Measurements from ENCODE around the gene F5. TPM values are rescaled to one million over a fixed set of nuclear protein-coding genes. Genes with fewer than 3 reads are reported as not detected.

Gene F5
- total and polyA plus RNA-seq, 10 of the 15 experiments (the other 5 are each of a cell fraction or from before 2014, with no cell fraction given): under 0.01 to 3.8 (median 0.40) TPM

DNA sequence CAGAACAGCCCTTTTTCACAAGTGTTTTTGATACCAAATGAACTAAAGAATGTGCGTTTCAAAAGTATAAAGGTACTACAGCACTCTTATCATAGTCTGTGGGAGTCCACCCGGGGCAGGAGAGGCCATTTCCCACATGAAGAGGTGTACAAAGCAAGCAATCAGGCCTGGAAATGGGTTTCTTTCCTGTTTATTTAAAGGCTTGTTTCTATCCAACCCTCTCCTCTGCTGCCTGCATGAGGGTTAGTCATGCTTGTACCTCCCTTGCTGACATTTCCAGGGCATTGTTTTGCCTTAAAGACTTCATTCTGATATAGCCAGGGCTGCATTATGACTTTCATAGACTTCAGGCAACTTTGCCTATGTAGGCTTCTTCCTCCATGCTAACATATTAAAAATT lies 32.1 kb upstream of the F5 start (continued):
- TF ChIP-seq, protein P1, sequence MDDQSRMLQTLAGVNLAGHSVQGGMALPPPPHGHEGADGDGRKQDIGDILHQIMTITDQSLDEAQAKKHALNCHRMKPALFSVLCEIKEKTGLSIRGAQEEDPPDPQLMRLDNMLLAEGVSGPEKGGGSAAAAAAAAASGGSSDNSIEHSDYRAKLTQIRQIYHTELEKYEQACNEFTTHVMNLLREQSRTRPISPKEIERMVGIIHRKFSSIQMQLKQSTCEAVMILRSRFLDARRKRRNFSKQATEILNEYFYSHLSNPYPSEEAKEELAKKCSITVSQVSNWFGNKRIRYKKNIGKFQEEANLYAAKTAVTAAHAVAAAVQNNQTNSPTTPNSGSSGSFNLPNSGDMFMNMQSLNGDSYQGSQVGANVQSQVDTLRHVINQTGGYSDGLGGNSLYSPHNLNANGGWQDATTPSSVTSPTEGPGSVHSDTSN (IDR thresholded peaks at IDR 0.05; ENCODE audit: insufficient replicate concordance, low read depth, low read length): no peak
- TF ChIP-seq SMAD5 (IDR thresholded peaks at IDR 0.05; ENCODE audit: low read depth) (no peak), RBBP5 (conservative IDR thresholded peaks at IDR 0.05) (no peak), EP300 (IDR thresholded peaks at IDR 0.05; ENCODE audit: borderline replicate concordance in 1 of 2, control insufficient read depth in 1 of 2, low read depth in 2 of 2, low read length in 2 of 2) (no peak), RCOR1 (conservative IDR thresholded peaks at IDR 0.05; ENCODE audit: low read depth, low read length) (no peak)
- TF ChIP-seq, protein P2, sequence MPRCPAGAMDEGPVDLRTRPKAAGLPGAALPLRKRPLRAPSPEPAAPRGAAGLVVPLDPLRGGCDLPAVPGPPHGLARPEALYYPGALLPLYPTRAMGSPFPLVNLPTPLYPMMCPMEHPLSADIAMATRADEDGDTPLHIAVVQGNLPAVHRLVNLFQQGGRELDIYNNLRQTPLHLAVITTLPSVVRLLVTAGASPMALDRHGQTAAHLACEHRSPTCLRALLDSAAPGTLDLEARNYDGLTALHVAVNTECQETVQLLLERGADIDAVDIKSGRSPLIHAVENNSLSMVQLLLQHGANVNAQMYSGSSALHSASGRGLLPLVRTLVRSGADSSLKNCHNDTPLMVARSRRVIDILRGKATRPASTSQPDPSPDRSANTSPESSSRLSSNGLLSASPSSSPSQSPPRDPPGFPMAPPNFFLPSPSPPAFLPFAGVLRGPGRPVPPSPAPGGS (IDR thresholded peaks at IDR 0.05; ENCODE audit: borderline replicate concordance, insufficient read depth, low read depth, low read length, poor library complexity, severe bottlenecking): no peak

DNA sequence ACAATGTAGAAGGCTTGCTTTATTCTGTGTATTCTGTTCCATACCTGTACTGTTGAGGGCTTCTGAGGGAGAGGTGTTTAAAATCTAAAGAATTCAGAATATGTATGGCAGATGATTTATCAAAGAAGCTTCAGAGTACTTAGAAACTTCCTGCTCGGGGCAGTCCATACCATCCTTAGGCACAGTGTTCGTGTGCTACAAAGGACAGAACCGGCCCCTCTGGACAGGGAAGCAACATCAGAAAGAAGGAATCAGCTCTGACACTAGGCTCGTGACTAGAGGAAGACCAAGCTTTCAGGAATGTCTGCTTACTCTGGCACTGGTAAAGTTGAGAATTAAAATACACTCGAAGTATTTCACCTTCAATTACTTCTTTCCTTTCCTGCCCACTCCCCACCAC lies 29.5 kb upstream of the F5 start:
- no peak overlapping the region for H2AFZ ChIP-seq (ENCODE audit: control insufficient read depth, low read depth, low read length)
- FAIRE-seq (no peak), ATAC-seq (no peak), DNase-seq (ENCODE audit: low read depth, low spot score) (no peak)
- no peaks in the 10 kb centered on the region for H3K27me3 ChIP-seq (replicated peaks in 1 of 2; ENCODE audit: control insufficient read depth in 2 of 2, insufficient read depth in 2 of 2, low read length in 1 of 2)
- 29% methylated on average over 5 of the region's 5 CpGs for WGBS (ENCODE audit: insufficient coverage, insufficient replicate concordance, low lambda C conversion rate, missing lambda C conversion rate)
- H3K36me3 ChIP-seq (ENCODE audit: control insufficient read depth in 2 of 2, insufficient read depth in 2 of 2, low read length in 1 of 2): no peaks in the 10 kb centered on the region
- ChIA-PET POLR2A (no interaction called here), RAD21 (ENCODE audit: unreplicated experiment) (interaction anchor here (1.0 to 1.8 kb wide), 2 partner anchors 14 to 96 kb away, joined by 3 to 5 read pairs; no protein-coding TSS in a partner anchor), SMC1A (ENCODE audit: uncharacterized antibody, unreplicated experiment) (interaction anchor here (0.7 to 2.1 kb wide), 5 partner anchors 33 to 96 kb away, joined by 3 to 7 read pairs (median 3); no protein-coding TSS in a partner anchor), CTCF (interaction anchor here (0.7 to 3.1 kb wide), 6 partner anchors 14 to 96 kb away, joined by 3 to 23 read pairs (median 4); partner anchors contain the start of gene F5)
- intact Hi-C loops (cut with micrococcal nuclease; ENCODE audit: unreplicated experiment): no loop called here
- no peaks in the 10 kb centered on the region for H4K20me1 ChIP-seq (ENCODE audit: control insufficient read depth, insufficient read depth)
- in situ Hi-C loops (cut with MboI): no loop called here
- H3K79me2 ChIP-seq (ENCODE audit: control insufficient read depth, insufficient read depth, low read length): no peaks in the 10 kb centered on the region
- H3K9me3 ChIP-seq (replicated peaks; ENCODE audit: control insufficient read depth, insufficient read depth, low read length): no peaks in the 10 kb centered on the region
- no peak overlapping the region for H3K4me2 ChIP-seq (ENCODE audit: control insufficient read depth, insufficient read depth)
- no peak overlapping the region for H3K9ac ChIP-seq (ENCODE audit: control insufficient read depth, insufficient read depth, low read length)
- no TSS peak for BruUV-seq (replicated peaks)
- H3K4me1 ChIP-seq (ENCODE audit: control insufficient read depth, insufficient read depth, low read length): no peaks in the 10 kb centered on the region
- H3K27ac ChIP-seq (ENCODE audit: control insufficient read depth, insufficient read depth): no peak overlapping the region
- no peak overlapping the region for H3K4me3 ChIP-seq
- TF ChIP-seq, protein P3, sequence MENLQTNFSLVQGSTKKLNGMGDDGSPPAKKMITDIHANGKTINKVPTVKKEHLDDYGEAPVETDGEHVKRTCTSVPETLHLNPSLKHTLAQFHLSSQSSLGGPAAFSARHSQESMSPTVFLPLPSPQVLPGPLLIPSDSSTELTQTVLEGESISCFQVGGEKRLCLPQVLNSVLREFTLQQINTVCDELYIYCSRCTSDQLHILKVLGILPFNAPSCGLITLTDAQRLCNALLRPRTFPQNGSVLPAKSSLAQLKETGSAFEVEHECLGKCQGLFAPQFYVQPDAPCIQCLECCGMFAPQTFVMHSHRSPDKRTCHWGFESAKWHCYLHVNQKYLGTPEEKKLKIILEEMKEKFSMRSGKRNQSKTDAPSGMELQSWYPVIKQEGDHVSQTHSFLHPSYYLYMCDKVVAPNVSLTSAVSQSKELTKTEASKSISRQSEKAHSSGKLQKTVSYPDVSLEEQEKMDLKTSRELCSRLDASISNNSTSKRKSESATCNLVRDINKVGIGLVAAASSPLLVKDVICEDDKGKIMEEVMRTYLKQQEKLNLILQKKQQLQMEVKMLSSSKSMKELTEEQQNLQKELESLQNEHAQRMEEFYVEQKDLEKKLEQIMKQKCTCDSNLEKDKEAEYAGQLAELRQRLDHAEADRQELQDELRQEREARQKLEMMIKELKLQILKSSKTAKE (IDR thresholded peaks at IDR 0.05; ENCODE audit: low read depth, poor library complexity, severe bottlenecking): no peak
- no peak for TF ChIP-seq MYC (IDR thresholded peaks at IDR 0.05; ENCODE audit: insufficient read depth, insufficient read length, insufficient replicate concordance, low read length, severe bottlenecking)
- TF ChIP-seq TBL1XR1 (IDR thresholded peaks at IDR 0.05; ENCODE audit: low read depth, low read length): no peak
- TF ChIP-seq BCL11A (IDR thresholded peaks at IDR 0.05; ENCODE audit: low read depth, low read length): no peak
- no peak for TF ChIP-seq PAX8 (IDR thresholded peaks at IDR 0.05)
- TF ChIP-seq IKZF2 (IDR thresholded peaks at IDR 0.05): no peak
- TF ChIP-seq SREBF1 (IDR thresholded peaks at IDR 0.05; ENCODE audit: low read length): no peak
- no peak for TF ChIP-seq TARDBP (IDR thresholded peaks at IDR 0.05; ENCODE audit: borderline replicate concordance)
- no peak for TF ChIP-seq ASH2L (IDR thresholded peaks at IDR 0.05; ENCODE audit: borderline replicate concordance, low read depth)
- no peak for TF ChIP-seq ZBED1 (IDR thresholded peaks at IDR 0.05; ENCODE audit: borderline replicate concordance)

Measured in GM12878 (cell line).